Type B pancreatic cell (in vitro differentiated cells): Measurements from ENCODE around the gene CCNB3. TPM values are rescaled to one million over a fixed set of nuclear protein-coding genes. Genes with fewer than 3 reads are reported as not detected.

Experiments
- DNase-seq: peaks from one replicate; pipeline ENCODE4 v3.0.0; 2021; ENCODE audit warnings: mixed read lengths; ENCODE audit not compliant: unreplicated experiment; ENCODE audit errors: extremely low spot score
- H3K27ac Mint-ChIP-seq: 2 replicates; pipeline ENCODE4 v1.8.0; 2021; ENCODE audit warnings: mild to moderate bottlenecking, mixed read lengths
- H3K27me3 Mint-ChIP-seq: 2 replicates; pipeline ENCODE4 v1.8.0; 2021; ENCODE audit warnings: mixed read lengths
- H3K36me3 Mint-ChIP-seq: 2 replicates; pipeline ENCODE4 v1.8.0; 2021; ENCODE audit warnings: mixed read lengths
- H3K4me1 Mint-ChIP-seq: one replicate; pipeline ENCODE4 v1.8.0; 2021; ENCODE audit warnings: mixed read lengths; ENCODE audit not compliant: unreplicated experiment
- H3K4me3 Mint-ChIP-seq: 2 replicates; pipeline ENCODE4 v1.8.0; 2021; ENCODE audit warnings: mild to moderate bottlenecking, mixed read lengths
- H3K9me3 Mint-ChIP-seq: 2 replicates; pipeline ENCODE4 v1.8.0; 2021; ENCODE audit warnings: mixed read lengths
- long read RNA-seq: library from polyadenylated mRNA; unstranded; transcript quantifications from one replicate; pipeline ENCODE4 v2.0.0, GENCODE V29; 2020
- total RNA-seq: library from RNA; stranded (reverse); gene quantifications from 2 replicates; pipeline ENCODE4 v1.2.1, GENCODE V29; 2021; ENCODE audit warnings: low replicate concordance
- TF ChIP-seq, protein P1 (sequence below): fragments of 200-600 bp; sonication (generic); conservative IDR thresholded peaks from 2 replicates; pipeline ENCODE4 v1.5.0; 2021; ENCODE audit warnings: antibody characterized with exemption, mild to moderate bottlenecking

Gene CCNB3, protein sequence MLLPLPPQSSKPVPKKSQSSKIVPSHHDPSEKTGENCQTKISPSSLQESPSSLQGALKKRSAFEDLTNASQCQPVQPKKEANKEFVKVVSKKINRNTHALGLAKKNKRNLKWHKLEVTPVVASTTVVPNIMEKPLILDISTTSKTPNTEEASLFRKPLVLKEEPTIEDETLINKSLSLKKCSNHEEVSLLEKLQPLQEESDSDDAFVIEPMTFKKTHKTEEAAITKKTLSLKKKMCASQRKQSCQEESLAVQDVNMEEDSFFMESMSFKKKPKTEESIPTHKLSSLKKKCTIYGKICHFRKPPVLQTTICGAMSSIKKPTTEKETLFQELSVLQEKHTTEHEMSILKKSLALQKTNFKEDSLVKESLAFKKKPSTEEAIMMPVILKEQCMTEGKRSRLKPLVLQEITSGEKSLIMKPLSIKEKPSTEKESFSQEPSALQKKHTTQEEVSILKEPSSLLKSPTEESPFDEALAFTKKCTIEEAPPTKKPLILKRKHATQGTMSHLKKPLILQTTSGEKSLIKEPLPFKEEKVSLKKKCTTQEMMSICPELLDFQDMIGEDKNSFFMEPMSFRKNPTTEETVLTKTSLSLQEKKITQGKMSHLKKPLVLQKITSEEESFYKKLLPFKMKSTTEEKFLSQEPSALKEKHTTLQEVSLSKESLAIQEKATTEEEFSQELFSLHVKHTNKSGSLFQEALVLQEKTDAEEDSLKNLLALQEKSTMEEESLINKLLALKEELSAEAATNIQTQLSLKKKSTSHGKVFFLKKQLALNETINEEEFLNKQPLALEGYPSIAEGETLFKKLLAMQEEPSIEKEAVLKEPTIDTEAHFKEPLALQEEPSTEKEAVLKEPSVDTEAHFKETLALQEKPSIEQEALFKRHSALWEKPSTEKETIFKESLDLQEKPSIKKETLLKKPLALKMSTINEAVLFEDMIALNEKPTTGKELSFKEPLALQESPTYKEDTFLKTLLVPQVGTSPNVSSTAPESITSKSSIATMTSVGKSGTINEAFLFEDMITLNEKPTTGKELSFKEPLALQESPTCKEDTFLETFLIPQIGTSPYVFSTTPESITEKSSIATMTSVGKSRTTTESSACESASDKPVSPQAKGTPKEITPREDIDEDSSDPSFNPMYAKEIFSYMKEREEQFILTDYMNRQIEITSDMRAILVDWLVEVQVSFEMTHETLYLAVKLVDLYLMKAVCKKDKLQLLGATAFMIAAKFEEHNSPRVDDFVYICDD (N-terminal part only)
- 0.39 and 0.83 TPM in 2 replicates for total RNA-seq
- long read RNA-seq, partial matches to known transcripts, result 0 of 1 reads
- long read RNA-seq, other reads (novel, unspliced or antisense), result 1 of 1 reads

GRCh38 chrX:50204364-50204899, at the start of gene CCNB3:
Gene CCNB3, plus strand, starts transcription at chrX:50204765. Its CDS starts 80,399 bp downstream, at chrX:50285164.
- Mint-ChIP-seq H3K27ac (peak within 1 kb of the TSS; percentile 65), H3K4me1 (no peaks in the 10 kb centered on the region), H3K4me3 (peak within 1 kb of the TSS; percentile 84), H3K9me3 (no peaks in the 10 kb centered on the region), H3K36me3 (no peaks in the 10 kb centered on the region), H3K27me3 (no peaks in the 10 kb centered on the region)
- DNase-seq, result no peak
- TF ChIP-seq, protein P1, sequence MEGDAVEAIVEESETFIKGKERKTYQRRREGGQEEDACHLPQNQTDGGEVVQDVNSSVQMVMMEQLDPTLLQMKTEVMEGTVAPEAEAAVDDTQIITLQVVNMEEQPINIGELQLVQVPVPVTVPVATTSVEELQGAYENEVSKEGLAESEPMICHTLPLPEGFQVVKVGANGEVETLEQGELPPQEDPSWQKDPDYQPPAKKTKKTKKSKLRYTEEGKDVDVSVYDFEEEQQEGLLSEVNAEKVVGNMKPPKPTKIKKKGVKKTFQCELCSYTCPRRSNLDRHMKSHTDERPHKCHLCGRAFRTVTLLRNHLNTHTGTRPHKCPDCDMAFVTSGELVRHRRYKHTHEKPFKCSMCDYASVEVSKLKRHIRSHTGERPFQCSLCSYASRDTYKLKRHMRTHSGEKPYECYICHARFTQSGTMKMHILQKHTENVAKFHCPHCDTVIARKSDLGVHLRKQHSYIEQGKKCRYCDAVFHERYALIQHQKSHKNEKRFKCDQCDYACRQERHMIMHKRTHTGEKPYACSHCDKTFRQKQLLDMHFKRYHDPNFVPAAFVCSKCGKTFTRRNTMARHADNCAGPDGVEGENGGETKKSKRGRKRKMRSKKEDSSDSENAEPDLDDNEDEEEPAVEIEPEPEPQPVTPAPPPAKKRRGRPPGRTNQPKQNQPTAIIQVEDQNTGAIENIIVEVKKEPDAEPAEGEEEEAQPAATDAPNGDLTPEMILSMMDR, result peak; percentile 78

DNA sequence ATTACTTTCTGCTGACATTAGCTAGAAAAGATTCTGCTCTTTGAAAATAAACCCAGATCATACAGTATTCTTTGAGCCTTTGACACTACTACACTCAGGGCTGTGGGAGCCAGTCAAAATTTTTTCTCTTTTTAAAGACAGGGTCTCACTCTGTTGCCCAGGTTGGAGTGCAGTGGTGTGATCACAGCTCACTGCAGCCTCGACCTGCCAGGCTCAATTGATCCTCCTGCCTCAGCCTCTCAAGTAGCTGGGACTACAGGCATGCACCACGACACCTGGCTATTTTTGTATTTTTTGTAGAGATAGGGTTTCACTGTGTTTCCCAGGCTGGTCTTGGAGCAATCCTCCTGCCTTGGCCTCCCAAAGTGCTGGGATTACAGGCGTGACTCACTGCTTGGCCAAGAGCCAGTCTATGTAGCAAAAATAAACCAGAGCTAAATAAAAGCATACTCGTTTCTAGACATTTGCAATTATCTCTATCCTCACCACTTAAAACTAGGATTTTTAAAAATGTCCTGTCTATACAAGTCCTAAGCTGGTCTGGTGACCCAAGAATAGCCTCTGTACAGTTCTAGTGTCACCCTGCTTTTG, 46.9 kb upstream of the CCNB3 start:
- Mint-ChIP-seq H3K9me3 (peaks cover 11% of the 10 kb centered on the region), H3K36me3 (no peaks in the 10 kb centered on the region), H3K4me3 (no peak overlapping the region), H3K27me3 (no peaks in the 10 kb centered on the region), H3K27ac (no peak overlapping the region), H3K4me1 (no peaks in the 10 kb centered on the region)
- TF ChIP-seq, protein P1, result no peak
- DNase-seq, result no peak

DNA sequence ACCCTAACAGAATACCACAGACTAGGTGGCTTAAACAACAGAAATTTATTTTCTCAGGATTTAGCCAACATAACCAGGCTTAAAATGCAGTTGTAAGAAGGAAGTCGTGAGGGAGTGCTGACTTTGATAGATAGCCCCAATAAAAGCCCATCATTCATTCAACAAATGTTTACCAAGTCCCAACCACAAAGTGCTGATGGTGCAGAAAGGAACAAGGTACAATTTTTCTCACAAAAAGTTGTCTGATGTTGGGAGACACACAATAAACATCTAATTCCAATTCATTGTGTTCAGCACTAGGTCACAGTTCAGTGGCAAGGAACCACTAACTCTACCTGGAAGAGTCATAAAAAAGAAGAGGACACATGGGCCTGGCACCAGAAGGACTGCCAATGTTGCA, 46.0 kb upstream of the CCNB3 start:
- peaks cover 11% of the 10 kb centered on the region for H3K9me3 Mint-ChIP-seq
- H3K27me3 Mint-ChIP-seq, result no peaks in the 10 kb centered on the region
- H3K36me3 Mint-ChIP-seq, result no peaks in the 10 kb centered on the region
- TF ChIP-seq, protein P1, result no peak
- H3K4me1 Mint-ChIP-seq, result no peaks in the 10 kb centered on the region
- H3K27ac Mint-ChIP-seq, result peak overlapping the region; percentile 31
- H3K4me3 Mint-ChIP-seq, result no peak overlapping the region
- DNase-seq, result no peak

- TF ChIP-seq, protein P1, result no peak
- no peak overlapping the region for H3K27ac Mint-ChIP-seq
- H3K4me1 Mint-ChIP-seq, result no peaks in the 10 kb centered on the region
- DNase-seq, result no peak
- H3K27me3 Mint-ChIP-seq, result no peaks in the 10 kb centered on the region
- no peak overlapping the region for H3K4me3 Mint-ChIP-seq
- peaks cover 6% of the 10 kb centered on the region for H3K9me3 Mint-ChIP-seq
- H3K36me3 Mint-ChIP-seq, result no peaks in the 10 kb centered on the region
These were observed 43.4 kb upstream of the CCNB3 start for GRCh38 chrX:50161127-50161526.

DNA sequence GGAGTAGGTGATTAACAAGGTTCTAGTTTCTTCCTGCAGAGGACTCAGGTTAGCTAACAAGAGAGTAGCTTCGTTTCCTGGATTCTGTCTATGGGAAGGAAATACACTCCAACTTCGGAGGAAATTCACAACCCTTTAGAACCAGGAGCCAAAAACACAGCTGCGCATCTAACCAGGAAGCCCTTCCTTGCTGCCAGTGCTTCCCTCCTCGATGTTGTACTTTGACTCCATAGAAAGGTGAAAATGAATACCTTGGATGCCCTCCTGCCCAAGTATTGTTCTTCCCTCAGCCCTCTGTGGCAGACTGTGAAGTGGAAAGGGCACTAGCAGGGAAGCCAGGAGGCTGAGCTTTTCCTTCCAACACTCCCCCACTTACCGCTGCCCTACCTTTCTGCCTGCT, 38.8 kb upstream of the CCNB3 start:
- Mint-ChIP-seq H3K4me3 (no peak overlapping the region), H3K36me3 (no peaks in the 10 kb centered on the region), H3K27ac (no peak overlapping the region), H3K27me3 (no peaks in the 10 kb centered on the region), H3K4me1 (no peaks in the 10 kb centered on the region), H3K9me3 (no peaks in the 10 kb centered on the region)
- DNase-seq, result no peak
- TF ChIP-seq, protein P1, result no peak
